ENCODE results near the gene LMF2.
"Not testable (repeated sequence)": the region's sequence is repeated elsewhere in the genome, so short reads cannot be mapped to it uniquely, and the experiment has no call there.

LMF2 gene

GRCh38 chr22:50521710-50522109 is 14.2 kb upstream of the LMF2 start:
- Histone ChIP-seq H4K20me1 (ENCODE audit: insufficient read depth, low read length) (peaks cover 6% of the 10 kb centered on the region), H3K79me2 (ENCODE audit: low read length) (peaks cover 18% of the 10 kb centered on the region), H3K27me3 (ENCODE audit: low read depth, low read length) (no peaks in the 10 kb centered on the region), H3K4me3 (ENCODE audit: low read length) (no peak overlapping the region), H3K9me3 (ENCODE audit: insufficient read depth, low read length) (no peaks in the 10 kb centered on the region), H3K9ac (ENCODE audit: low read length) (no peak overlapping the region), H3K36me3 (replicated peaks; ENCODE audit: low read depth, low read length) (peaks cover 4% of the 10 kb centered on the region), H3K27ac (ENCODE audit: low read length) (no peak overlapping the region), H3K4me1 (ENCODE audit: low read length) (peaks cover 8% of the 10 kb centered on the region), H3K4me2 (ENCODE audit: low read length) (no peak overlapping the region), H2AFZ (ENCODE audit: low read depth, low read length) (no peak overlapping the region)
- TF ChIP-seq EZH2phosphoT487 (IDR thresholded peaks at IDR 0.05; ENCODE audit: low read depth) (no peak), CTCF (IDR thresholded peaks at IDR 0.05; ENCODE audit: low read depth, low read length) (no peak)

GRCh38 chr22:50520826-50521453 is 13.4 kb upstream of the LMF2 start:
- Histone ChIP-seq H4K20me1 (ENCODE audit: insufficient read depth, low read length) (peaks cover 6% of the 10 kb centered on the region), H3K4me1 (ENCODE audit: low read length) (peaks cover 8% of the 10 kb centered on the region), H2AFZ (ENCODE audit: low read depth, low read length) (no peak overlapping the region), H3K27me3 (ENCODE audit: low read depth, low read length) (no peaks in the 10 kb centered on the region), H3K4me2 (ENCODE audit: low read length) (no peak overlapping the region), H3K9me3 (ENCODE audit: insufficient read depth, low read length) (no peaks in the 10 kb centered on the region), H3K4me3 (ENCODE audit: low read length) (no peak overlapping the region), H3K27ac (ENCODE audit: low read length) (no peak overlapping the region), H3K79me2 (ENCODE audit: low read length) (peaks cover 21% of the 10 kb centered on the region), H3K9ac (ENCODE audit: low read length) (no peak overlapping the region), H3K36me3 (replicated peaks; ENCODE audit: low read depth, low read length) (peaks cover 4% of the 10 kb centered on the region)
- no peak for TF ChIP-seq EZH2phosphoT487 (IDR thresholded peaks at IDR 0.05; ENCODE audit: low read depth)
- TF ChIP-seq CTCF (IDR thresholded peaks at IDR 0.05; ENCODE audit: low read depth, low read length), result no peak

DNA sequence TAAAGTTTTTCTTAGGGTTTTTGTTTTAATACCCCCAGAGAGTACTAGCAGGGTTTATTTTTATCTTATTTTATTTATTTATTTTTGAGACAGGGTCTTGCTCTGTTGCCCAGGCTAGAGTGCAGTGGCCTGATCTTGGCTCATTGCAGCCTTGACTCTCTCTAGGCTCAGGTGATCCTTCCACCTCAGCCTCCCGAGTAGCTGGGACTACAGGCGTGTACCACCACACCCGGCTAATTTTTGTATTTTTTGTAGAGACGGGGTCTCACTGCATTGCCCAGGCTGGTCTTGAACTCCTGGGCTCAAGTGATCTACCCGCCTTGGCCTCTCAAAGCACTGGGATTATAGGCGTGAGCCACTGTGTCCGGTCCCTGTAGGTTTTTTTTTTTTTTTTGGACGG is 12.7 kb upstream of the LMF2 start:
- peaks cover 23% of the 10 kb centered on the region for H3K79me2 ChIP-seq (ENCODE audit: low read length)
- not testable (repeated sequence) for H3K9ac ChIP-seq (ENCODE audit: low read length); H3K36me3 ChIP-seq (replicated peaks; ENCODE audit: low read depth, low read length); H3K4me2 ChIP-seq (ENCODE audit: low read length); H2AFZ ChIP-seq (ENCODE audit: low read depth, low read length); H3K27ac ChIP-seq (ENCODE audit: low read length); H3K9me3 ChIP-seq (ENCODE audit: insufficient read depth, low read length); H3K27me3 ChIP-seq (ENCODE audit: low read depth, low read length); H4K20me1 ChIP-seq (ENCODE audit: insufficient read depth, low read length); H3K4me1 ChIP-seq (ENCODE audit: low read length); H3K4me3 ChIP-seq (ENCODE audit: low read length)

- H3K36me3 ChIP-seq (replicated peaks; ENCODE audit: low read depth, low read length), result no peaks in the 10 kb centered on the region
- no peak overlapping the region for H3K9ac ChIP-seq (ENCODE audit: low read length)
- H3K4me1 ChIP-seq (ENCODE audit: low read length), result peaks cover 2% of the 10 kb centered on the region
- H2AFZ ChIP-seq (ENCODE audit: low read depth, low read length), result no peak overlapping the region
- H3K79me2 ChIP-seq (ENCODE audit: low read length), result peaks cover 21% of the 10 kb centered on the region
- H3K4me2 ChIP-seq (ENCODE audit: low read length), result no peak overlapping the region
- H3K27ac ChIP-seq (ENCODE audit: low read length), result no peak overlapping the region
- H3K27me3 ChIP-seq (ENCODE audit: low read depth, low read length), result no peaks in the 10 kb centered on the region
- TF ChIP-seq CTCF (IDR thresholded peaks at IDR 0.05; ENCODE audit: low read depth, low read length) (no peak), EZH2phosphoT487 (IDR thresholded peaks at IDR 0.05; ENCODE audit: low read depth) (no peak)
- no peak overlapping the region for H3K4me3 ChIP-seq (ENCODE audit: low read length)
- no peaks in the 10 kb centered on the region; the same call in 1 of the 2 replicates for H4K20me1 ChIP-seq (ENCODE audit: insufficient read depth, low read length)
- H3K9me3 ChIP-seq (ENCODE audit: insufficient read depth, low read length), result no peaks in the 10 kb centered on the region
These were observed 11.6 kb upstream of the LMF2 start for GRCh38 chr22:50519151-50519550.
